GM23248 (cell line): ENCODE results near the gene SYNRG.

Experiments
- EZH2 ChIP-seq: fragments of 200-600 bp; sonication (generic); IDR thresholded peaks from 2 replicates; pipeline ENCODE4 v1.6.1; 2018; ENCODE audit warnings: antibody characterized with exemption, mild to moderate bottlenecking; ENCODE audit not compliant: insufficient read depth, poor library complexity, severe bottlenecking
- EZH2phosphoT487 ChIP-seq: fragments of 200-600 bp; sonication (generic); IDR thresholded peaks from 2 replicates; pipeline ENCODE4 v1.6.1; 2018; ENCODE audit warnings: antibody characterized with exemption, moderate library complexity, mild to moderate bottlenecking, low read depth; ENCODE audit not compliant: insufficient read depth

DNA sequence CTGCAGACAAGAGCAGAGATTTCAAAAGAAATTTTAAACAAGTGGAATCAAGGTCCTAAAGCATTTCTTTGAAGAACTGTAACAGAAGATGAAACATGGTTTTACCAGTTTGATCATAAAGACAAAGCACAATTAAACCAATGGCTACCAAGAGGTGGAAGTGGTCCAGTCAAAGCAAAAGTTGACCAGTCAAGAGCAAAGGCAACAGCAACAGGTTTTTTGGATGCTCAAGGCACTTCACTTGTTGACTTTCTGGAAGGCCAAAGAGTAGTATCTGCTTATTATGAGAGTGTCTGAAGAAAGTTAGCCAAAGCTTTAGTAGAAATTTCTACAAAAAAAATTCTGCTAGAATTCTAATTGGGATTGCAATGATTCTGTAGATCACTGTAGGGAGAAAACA lies 28.7 kb upstream of the SYNRG start:
- TF ChIP-seq EZH2 (no peak), EZH2phosphoT487 (no peak)
